ENCODE results near the gene KCTD15. TPM values are rescaled to one million over a fixed set of nuclear protein-coding genes. Genes with fewer than 3 reads are reported as not detected.

The KCTD15 gene
- polyA plus RNA-seq, 3 donors, result 1.6 to 43.2 (median 2.1) TPM

DNA sequence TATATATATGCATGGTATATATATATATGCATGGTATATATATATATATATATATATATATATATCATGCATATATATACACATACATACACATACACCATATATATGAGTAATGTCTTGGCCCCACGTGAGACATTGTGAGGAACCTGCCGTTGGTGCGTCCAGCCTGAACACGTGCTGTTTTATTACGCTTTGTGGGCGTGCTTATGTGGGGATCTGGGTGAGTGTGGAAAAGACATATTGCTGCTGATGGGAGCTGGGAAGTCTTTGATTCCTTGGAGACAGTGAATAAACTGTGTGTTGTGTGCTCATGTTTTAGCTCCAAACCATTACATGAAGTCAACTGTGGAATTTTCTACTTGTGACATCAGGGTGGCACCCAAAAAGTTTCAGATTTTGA, 28.9 kb downstream of the KCTD15 start:
- Mint-ChIP-seq H3K4me3 (no peak overlapping the region), H3K27me3 (ENCODE audit: low read depth in 3 of 3) (peaks cover 8 to 13% (median 11%) of the 10 kb centered on the region in 3 donors), H3K4me1 (peaks cover 13% of the 10 kb centered on the region), H3K9me3 (peaks cover 0 to 3% (median 0%) of the 10 kb centered on the region in 7 donors), H3K36me3 (no peaks in the 10 kb centered on the region), H3K27ac (no peak overlapping the region)
- no peaks in the 10 kb centered on the region for H3K9me3 ChIP-seq (replicated peaks in 1 of 2; ENCODE audit: control insufficient read depth in 1 of 2, insufficient read depth in 1 of 2, low read length in 2 of 2)
- no peak for DNase-seq
- 91% methylated on average over 5 of the region's 6 CpGs for WGBS (ENCODE audit: insufficient coverage)
- H3K9ac ChIP-seq (ENCODE audit: insufficient read depth, low read length, poor library complexity, severe bottlenecking), result no peak overlapping the region
- intact Hi-C loops (cut with micrococcal nuclease), result no loop called here
- no peak overlapping the region for H3K4me3 ChIP-seq (replicated peaks in 1 of 3; ENCODE audit: low read depth in 2 of 3, low read length in 3 of 3)
- H3K4me2 ChIP-seq (replicated peaks; ENCODE audit: extremely low read depth, low read length, poor library complexity, severe bottlenecking), result no peak overlapping the region
- no peaks in the 10 kb centered on the region for H3K36me3 ChIP-seq (replicated peaks in 1 of 2; ENCODE audit: control insufficient read depth in 1 of 2, insufficient read depth in 2 of 2, low read length in 2 of 2)
- no peaks in the 10 kb centered on the region for H4K20me1 ChIP-seq (ENCODE audit: insufficient read depth, low read length)
- peaks cover 11 to 16% of the 10 kb centered on the region in 2 donors for H3K4me1 ChIP-seq (ENCODE audit: control insufficient read depth in 1 of 2, insufficient read depth in 2 of 2, low read length in 2 of 2)
- no peaks in the 10 kb centered on the region for H3K79me2 ChIP-seq (ENCODE audit: insufficient read depth, low read length)
- no peak overlapping the region for H2AFZ ChIP-seq (ENCODE audit: insufficient read depth, low read depth, low read length, poor library complexity, severe bottlenecking)
- no peak overlapping the region for H3K27ac ChIP-seq (ENCODE audit: low read depth in 1 of 2, low read length in 2 of 2)
- TF ChIP-seq, protein P1, sequence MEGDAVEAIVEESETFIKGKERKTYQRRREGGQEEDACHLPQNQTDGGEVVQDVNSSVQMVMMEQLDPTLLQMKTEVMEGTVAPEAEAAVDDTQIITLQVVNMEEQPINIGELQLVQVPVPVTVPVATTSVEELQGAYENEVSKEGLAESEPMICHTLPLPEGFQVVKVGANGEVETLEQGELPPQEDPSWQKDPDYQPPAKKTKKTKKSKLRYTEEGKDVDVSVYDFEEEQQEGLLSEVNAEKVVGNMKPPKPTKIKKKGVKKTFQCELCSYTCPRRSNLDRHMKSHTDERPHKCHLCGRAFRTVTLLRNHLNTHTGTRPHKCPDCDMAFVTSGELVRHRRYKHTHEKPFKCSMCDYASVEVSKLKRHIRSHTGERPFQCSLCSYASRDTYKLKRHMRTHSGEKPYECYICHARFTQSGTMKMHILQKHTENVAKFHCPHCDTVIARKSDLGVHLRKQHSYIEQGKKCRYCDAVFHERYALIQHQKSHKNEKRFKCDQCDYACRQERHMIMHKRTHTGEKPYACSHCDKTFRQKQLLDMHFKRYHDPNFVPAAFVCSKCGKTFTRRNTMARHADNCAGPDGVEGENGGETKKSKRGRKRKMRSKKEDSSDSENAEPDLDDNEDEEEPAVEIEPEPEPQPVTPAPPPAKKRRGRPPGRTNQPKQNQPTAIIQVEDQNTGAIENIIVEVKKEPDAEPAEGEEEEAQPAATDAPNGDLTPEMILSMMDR (IDR thresholded peaks at IDR 0.05), result no peak
- H3K27me3 ChIP-seq (ENCODE audit: control insufficient read depth in 2 of 2, insufficient read depth in 2 of 2, low read length in 2 of 2), result no peaks in the 10 kb centered on the region

DNA sequence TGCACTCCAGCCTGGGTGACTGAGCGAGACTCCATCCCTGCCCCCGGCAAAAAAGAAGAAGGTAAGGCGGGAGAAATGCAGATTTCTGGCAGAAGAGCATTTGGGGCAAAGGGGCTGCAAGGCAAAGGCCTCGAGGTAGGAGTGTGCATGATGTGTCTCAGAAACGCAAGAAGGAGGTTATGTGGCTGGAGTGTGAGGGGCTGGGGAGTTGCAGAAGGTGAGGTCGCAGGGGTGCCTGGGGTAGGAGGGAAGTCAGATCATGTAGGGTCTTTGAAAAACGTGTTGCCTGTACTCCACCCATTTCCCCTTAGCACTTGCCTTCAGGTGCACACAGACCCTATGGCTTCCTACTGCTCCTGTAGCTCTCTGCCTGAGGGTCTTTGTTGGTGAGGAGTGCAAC, 29.9 kb downstream of the KCTD15 start:
- H4K20me1 ChIP-seq (ENCODE audit: insufficient read depth, low read length), result no peaks in the 10 kb centered on the region
- Mint-ChIP-seq H3K36me3 (no peaks in the 10 kb centered on the region), H3K27me3 (ENCODE audit: low read depth in 3 of 3) (peaks cover 8 to 15% (median 11%) of the 10 kb centered on the region in 3 donors), H3K4me1 (peaks cover 5% of the 10 kb centered on the region), H3K4me3 (no peak overlapping the region), H3K9me3 (peaks cover 0 to 3% (median 0%) of the 10 kb centered on the region in 7 donors), H3K27ac (no peak overlapping the region)
- no peaks in the 10 kb centered on the region for H3K9me3 ChIP-seq (replicated peaks in 1 of 2; ENCODE audit: control insufficient read depth in 1 of 2, insufficient read depth in 1 of 2, low read length in 2 of 2)
- no peak overlapping the region for H3K9ac ChIP-seq (ENCODE audit: insufficient read depth, low read length, poor library complexity, severe bottlenecking)
- H3K27ac ChIP-seq (ENCODE audit: low read depth in 1 of 2, low read length in 2 of 2), result no peak overlapping the region
- no peaks in the 10 kb centered on the region for H3K36me3 ChIP-seq (replicated peaks in 1 of 2; ENCODE audit: control insufficient read depth in 1 of 2, insufficient read depth in 2 of 2, low read length in 2 of 2)
- peaks cover 3 to 7% of the 10 kb centered on the region in 2 donors for H3K4me1 ChIP-seq (ENCODE audit: control insufficient read depth in 1 of 2, insufficient read depth in 2 of 2, low read length in 2 of 2)
- H3K27me3 ChIP-seq (ENCODE audit: control insufficient read depth in 2 of 2, insufficient read depth in 2 of 2, low read length in 2 of 2), result no peaks in the 10 kb centered on the region
- intact Hi-C loops (cut with micrococcal nuclease), result no loop called here
- no peaks in the 10 kb centered on the region for H3K79me2 ChIP-seq (ENCODE audit: insufficient read depth, low read length)
- DNase-seq, result no peak
- H2AFZ ChIP-seq (ENCODE audit: insufficient read depth, low read depth, low read length, poor library complexity, severe bottlenecking), result no peak overlapping the region
- H3K4me3 ChIP-seq (replicated peaks in 1 of 3; ENCODE audit: low read depth in 2 of 3, low read length in 3 of 3), result no peak overlapping the region
- H3K4me2 ChIP-seq (replicated peaks; ENCODE audit: extremely low read depth, low read length, poor library complexity, severe bottlenecking), result no peak overlapping the region
- TF ChIP-seq, protein P1 (IDR thresholded peaks at IDR 0.05), result no peak
- 96% methylated on average over 5 of the region's 7 CpGs for WGBS (ENCODE audit: insufficient coverage)
